IgD-negative memory B cell (primary cell): ENCODE data around the gene PYGB. TPM values are rescaled to one million over a fixed set of nuclear protein-coding genes. Genes with fewer than 3 reads are reported as not detected.

Experiments
- H3K27ac Mint-ChIP-seq, 3 donors: one replicate each; pipeline ENCODE4 v1.8.0; 2020 to 2022; ENCODE audit warnings: mild to moderate bottlenecking in 3 of 3, mixed read lengths in 3 of 3, moderate library complexity in 1 of 3
- H3K27me3 Mint-ChIP-seq: one replicate; pipeline ENCODE4 v1.8.0; 2021; ENCODE audit warnings: mixed read lengths
- H3K36me3 Mint-ChIP-seq: one replicate; pipeline ENCODE4 v1.8.0; 2020; ENCODE audit warnings: mild to moderate bottlenecking, mixed read lengths
- H3K4me1 Mint-ChIP-seq, 3 donors: one replicate each; pipeline ENCODE4 v1.8.0; 2020 to 2022; ENCODE audit warnings: mixed read lengths in 3 of 3, mild to moderate bottlenecking in 1 of 3
- H3K4me3 Mint-ChIP-seq, 4 donors: one replicate each; pipeline ENCODE4 v1.8.0; 2020 to 2022; ENCODE audit warnings: mild to moderate bottlenecking in 4 of 4, mixed read lengths in 4 of 4, moderate library complexity in 3 of 4
- H3K9me3 Mint-ChIP-seq, 3 donors: one replicate each; pipeline ENCODE4 v1.8.0; 2020 to 2021; ENCODE audit warnings: mixed read lengths in 3 of 3, mild to moderate bottlenecking in 1 of 3
- polyA plus RNA-seq: library from polyadenylated mRNA; unstranded; fragments of 300-500 nt; fragmentation: Illumina TruSeq; gene quantifications from one replicate; pipeline ENCODE4 v1.2.3, GENCODE V29; 2021

The PYGB gene
- polyA plus RNA-seq, 1 donor from 2014 or later: 27.6 TPM

GRCh38 chr20:25274481-25274880 is 26.6 kb downstream of the PYGB start:
- Mint-ChIP-seq H3K4me1 (no peaks in the 10 kb centered on the region), H3K27me3 (no peaks in the 10 kb centered on the region), H3K27ac (no peak overlapping the region), H3K9me3 (no peaks in the 10 kb centered on the region), H3K36me3 (no peaks in the 10 kb centered on the region), H3K4me3 (no peak overlapping the region)

- H3K4me3 Mint-ChIP-seq: peak overlapping the region in 1 of 4 donors; percentile 49
- H3K36me3 Mint-ChIP-seq: no peaks in the 10 kb centered on the region
- peak overlapping the region in 2 of 3 donors; percentile 49 to 78 for H3K27ac Mint-ChIP-seq
- H3K9me3 Mint-ChIP-seq: no peaks in the 10 kb centered on the region
- peaks cover 0 to 1% (median 0%) of the 10 kb centered on the region in 3 donors for H3K4me1 Mint-ChIP-seq
- H3K27me3 Mint-ChIP-seq: no peaks in the 10 kb centered on the region
These were observed 27.3 kb downstream of the PYGB start for GRCh38 chr20:25274891-25275812.

DNA sequence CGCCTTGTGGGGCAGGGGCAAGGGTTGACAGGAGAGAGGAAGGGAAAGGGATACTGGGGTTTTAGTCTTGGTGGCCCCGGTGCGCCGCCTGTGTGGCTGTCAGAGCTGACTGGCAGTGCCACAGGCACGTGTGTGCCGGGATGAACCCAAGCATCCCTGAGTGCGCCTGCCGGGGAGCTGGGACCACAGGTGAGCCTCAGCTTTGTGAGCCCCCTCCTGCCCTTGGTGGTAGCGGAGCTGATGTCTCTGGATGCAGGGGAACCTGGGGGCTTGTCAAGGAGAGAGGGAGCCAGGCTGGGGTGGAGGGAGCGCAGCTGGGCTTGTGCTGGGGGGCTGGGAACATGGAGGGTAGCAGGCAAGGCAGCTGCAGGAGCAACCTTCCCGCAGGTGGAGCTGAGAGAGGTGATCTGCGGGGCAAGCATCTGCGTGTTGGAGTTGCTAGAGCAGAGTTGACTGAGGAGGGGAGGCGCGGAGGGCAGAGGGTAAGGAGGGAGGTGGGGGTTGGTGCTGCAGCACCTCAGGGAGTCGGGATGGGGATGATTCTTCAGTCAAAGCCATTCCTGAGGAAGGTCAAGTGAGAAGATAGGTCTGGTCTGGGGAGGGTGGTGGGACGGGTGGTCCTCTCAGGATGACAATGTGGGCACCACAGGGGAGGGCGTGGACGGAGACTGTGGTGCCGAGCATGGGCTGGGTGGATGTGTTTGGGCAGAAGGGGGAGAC is 28.1 kb downstream of the PYGB start:
- Mint-ChIP-seq H3K27ac (peak overlapping the region in 2 of 3 donors; percentile 49 to 78), H3K4me1 (peaks cover 0 to 4% (median 0%) of the 10 kb centered on the region in 3 donors), H3K9me3 (no peaks in the 10 kb centered on the region), H3K4me3 (peak overlapping the region in 1 of 4 donors; percentile 49), H3K36me3 (no peaks in the 10 kb centered on the region), H3K27me3 (no peaks in the 10 kb centered on the region)

DNA sequence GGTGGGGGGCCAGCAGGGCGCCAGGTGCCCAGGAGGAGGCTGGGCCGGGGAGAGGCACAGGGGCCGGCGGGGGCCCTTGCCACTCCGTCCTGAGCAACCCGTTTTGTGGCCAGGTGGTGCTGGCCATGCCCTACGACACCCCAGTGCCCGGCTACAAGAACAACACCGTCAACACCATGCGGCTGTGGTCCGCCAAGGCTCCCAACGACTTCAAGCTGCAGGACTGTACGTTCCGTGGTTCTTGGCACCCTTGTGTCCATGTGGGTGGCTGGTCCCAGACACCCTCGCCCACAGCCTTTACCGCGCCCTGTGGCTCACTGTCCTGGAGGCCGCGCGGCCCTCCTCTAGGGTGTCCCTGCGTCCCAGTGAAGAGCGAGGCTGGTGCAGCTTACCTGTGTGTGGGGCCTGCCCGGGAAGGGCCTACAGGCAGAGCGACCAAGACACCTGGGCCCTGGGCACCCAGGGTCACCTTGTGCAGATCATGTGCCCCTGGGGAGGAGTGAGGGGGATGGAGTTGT is 28.7 kb downstream of the PYGB start:
- Mint-ChIP-seq H3K9me3 (no peaks in the 10 kb centered on the region), H3K27ac (no peak overlapping the region), H3K4me3 (no peak overlapping the region), H3K4me1 (peaks cover 0 to 5% (median 4%) of the 10 kb centered on the region in 3 donors), H3K27me3 (no peaks in the 10 kb centered on the region), H3K36me3 (no peaks in the 10 kb centered on the region)

- Mint-ChIP-seq H3K4me3 (no peak overlapping the region), H3K9me3 (no peaks in the 10 kb centered on the region), H3K27me3 (no peaks in the 10 kb centered on the region), H3K27ac (no peak overlapping the region), H3K4me1 (peaks cover 0 to 11% (median 4%) of the 10 kb centered on the region in 3 donors), H3K36me3 (no peaks in the 10 kb centered on the region)
These were observed 29.3 kb downstream of the PYGB start for GRCh38 chr20:25277051-25277801.

DNA sequence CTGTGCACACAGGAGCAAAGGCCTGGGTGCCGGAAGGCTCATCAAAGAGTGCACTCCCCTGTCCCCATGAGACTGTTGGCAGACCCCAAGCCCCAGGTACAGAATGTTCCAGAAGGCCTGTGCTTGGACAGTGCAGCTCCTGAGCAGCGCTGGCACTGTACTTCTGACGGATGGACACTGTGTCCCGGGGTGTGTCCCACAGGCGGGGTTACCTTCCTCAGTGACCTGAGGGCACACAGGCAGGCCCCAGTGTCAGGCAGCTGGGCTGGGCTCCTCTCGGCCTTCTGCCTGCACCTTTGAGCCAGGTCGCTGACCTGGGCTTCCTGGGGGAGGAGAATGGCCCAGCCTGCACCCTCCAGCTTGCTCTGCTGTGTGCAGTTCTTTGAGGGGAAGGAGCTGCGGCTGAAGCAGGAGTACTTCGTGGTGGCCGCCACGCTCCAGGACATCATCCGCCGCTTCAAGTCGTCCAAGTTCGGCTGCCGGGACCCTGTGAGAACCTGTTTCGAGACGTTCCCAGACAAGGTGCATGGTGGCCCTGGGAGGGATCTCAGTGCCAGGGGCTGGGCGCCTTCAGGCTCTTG is 30.1 kb downstream of the PYGB start:
- Mint-ChIP-seq H3K36me3 (peaks cover 3% of the 10 kb centered on the region), H3K27ac (no peak overlapping the region), H3K4me3 (no peak overlapping the region), H3K27me3 (no peaks in the 10 kb centered on the region), H3K4me1 (peaks cover 0 to 11% (median 4%) of the 10 kb centered on the region in 3 donors), H3K9me3 (no peaks in the 10 kb centered on the region)

DNA sequence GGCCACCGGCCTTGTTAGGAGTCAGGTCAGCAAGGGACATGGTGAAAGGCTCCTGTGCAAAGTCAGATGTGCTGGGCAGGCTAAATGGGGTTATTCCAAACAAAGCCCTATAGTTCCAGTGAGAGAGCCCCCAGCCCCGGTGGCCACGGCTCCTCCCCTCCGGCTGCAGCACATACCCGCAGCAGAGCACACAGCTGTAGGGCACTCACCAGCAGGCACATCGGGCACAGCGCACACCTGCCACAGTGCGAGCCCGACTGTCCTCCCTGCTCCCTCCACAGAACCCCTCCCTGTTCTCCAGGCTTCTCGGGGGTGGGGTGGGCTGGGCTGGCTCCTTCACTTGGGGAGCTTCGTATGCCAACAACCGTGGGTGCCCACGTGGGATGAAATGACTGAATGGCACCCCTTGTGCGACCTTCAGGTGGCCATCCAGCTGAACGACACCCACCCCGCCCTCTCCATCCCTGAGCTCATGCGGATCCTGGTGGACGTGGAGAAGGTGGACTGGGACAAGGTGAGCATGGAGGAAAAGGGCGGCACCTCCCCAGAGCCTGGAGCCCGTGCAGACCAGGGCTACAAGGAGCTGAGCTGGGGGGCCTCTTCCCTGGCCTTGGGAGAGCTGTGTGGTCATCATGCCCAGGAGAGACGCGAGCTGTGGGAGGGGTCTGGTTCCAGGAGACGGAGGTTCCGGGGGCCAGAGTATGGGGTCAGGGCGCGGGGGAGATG is 30.9 kb downstream of the PYGB start:
- peaks cover 0 to 11% (median 4%) of the 10 kb centered on the region in 3 donors for H3K4me1 Mint-ChIP-seq
- H3K27me3 Mint-ChIP-seq: no peaks in the 10 kb centered on the region
- no peak overlapping the region for H3K27ac Mint-ChIP-seq
- no peak overlapping the region for H3K4me3 Mint-ChIP-seq
- H3K9me3 Mint-ChIP-seq: no peaks in the 10 kb centered on the region
- peaks cover 3% of the 10 kb centered on the region for H3K36me3 Mint-ChIP-seq

- H3K27ac Mint-ChIP-seq: no peak overlapping the region
- no peaks in the 10 kb centered on the region for H3K9me3 Mint-ChIP-seq
- peaks cover 3% of the 10 kb centered on the region for H3K36me3 Mint-ChIP-seq
- peaks cover 0 to 11% (median 4%) of the 10 kb centered on the region in 3 donors for H3K4me1 Mint-ChIP-seq
- H3K4me3 Mint-ChIP-seq: no peak overlapping the region
- H3K27me3 Mint-ChIP-seq: no peaks in the 10 kb centered on the region
These were observed 31.5 kb downstream of the PYGB start for GRCh38 chr20:25279403-25279802.

DNA sequence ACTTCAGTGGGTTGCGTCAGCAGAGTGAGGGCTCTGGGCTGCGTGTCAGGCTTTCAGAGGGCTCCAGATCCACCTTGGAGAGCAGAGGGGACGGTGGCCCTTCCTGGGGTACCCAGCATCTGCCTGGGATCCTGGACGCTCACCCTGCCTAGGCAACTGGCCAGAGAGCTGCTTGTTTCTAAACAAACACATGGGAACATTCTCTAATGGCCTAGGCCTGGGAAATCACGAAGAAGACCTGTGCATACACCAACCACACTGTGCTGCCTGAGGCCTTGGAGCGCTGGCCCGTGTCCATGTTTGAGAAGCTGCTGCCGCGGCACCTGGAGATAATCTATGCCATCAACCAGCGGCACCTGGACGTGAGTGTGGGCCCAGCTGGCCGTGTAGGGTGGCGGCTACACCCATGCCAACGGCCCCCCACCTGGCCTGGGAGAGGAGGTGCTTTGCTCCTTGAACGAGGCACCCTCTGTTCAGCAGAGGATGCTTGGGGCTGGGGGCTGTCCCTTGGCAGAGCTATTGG is 32.2 kb downstream of the PYGB start:
- Mint-ChIP-seq H3K36me3 (peaks cover 3% of the 10 kb centered on the region), H3K4me1 (peaks cover 0 to 11% (median 4%) of the 10 kb centered on the region in 3 donors), H3K9me3 (no peaks in the 10 kb centered on the region), H3K4me3 (peak overlapping the region in 1 of 4 donors; percentile 51), H3K27ac (peak overlapping the region in 1 of 3 donors; percentile 45), H3K27me3 (no peaks in the 10 kb centered on the region)

- Mint-ChIP-seq H3K9me3 (no peaks in the 10 kb centered on the region), H3K36me3 (peaks cover 3% of the 10 kb centered on the region), H3K27me3 (no peaks in the 10 kb centered on the region), H3K4me3 (peak overlapping the region in 2 of 4 donors; percentile 54 to 89), H3K27ac (peak overlapping the region in 1 of 3 donors; percentile 96), H3K4me1 (peaks cover 1 to 11% (median 4%) of the 10 kb centered on the region in 3 donors)
These were observed 33.0 kb downstream of the PYGB start for GRCh38 chr20:25280574-25281535.

DNA sequence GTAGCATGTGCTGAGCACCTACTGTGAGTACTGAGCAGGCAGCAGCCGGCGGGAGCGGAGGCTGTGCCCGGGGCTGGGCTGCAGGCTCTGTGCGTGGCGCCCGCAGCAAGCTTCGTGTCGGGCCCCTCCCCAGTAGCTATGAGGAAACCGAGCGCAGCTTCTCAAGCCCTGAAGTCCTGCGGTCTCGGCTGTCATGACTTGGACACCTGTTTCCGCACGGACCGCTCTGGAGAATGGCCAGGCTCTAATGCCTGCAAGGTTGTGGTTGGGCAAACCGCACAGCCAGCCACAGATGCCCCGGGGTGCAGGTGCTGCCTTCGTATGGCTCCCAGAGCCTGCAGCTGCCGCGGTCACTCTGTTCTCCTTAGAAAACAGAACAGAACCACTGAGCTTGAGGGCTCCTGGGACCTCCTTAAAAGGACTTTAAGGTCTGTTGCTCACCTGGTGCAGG is 33.7 kb downstream of the PYGB start:
- peaks cover 1 to 11% (median 4%) of the 10 kb centered on the region in 3 donors for H3K4me1 Mint-ChIP-seq
- no peaks in the 10 kb centered on the region for H3K9me3 Mint-ChIP-seq
- H3K27me3 Mint-ChIP-seq: no peaks in the 10 kb centered on the region
- peaks cover 3% of the 10 kb centered on the region for H3K36me3 Mint-ChIP-seq
- peak overlapping the region in 2 of 3 donors; percentile 24 to 96 for H3K27ac Mint-ChIP-seq
- H3K4me3 Mint-ChIP-seq: peak overlapping the region in 3 of 4 donors; percentile 45 to 89 (median 54)

GRCh38 chr20:25282034-25282781 is 34.3 kb downstream of the PYGB start:
- H3K4me1 Mint-ChIP-seq: peaks cover 1 to 11% (median 4%) of the 10 kb centered on the region in 3 donors
- peak overlapping the region in 3 of 4 donors; percentile 74 to 89 (median 87) for H3K4me3 Mint-ChIP-seq
- no peaks in the 10 kb centered on the region for H3K27me3 Mint-ChIP-seq
- H3K27ac Mint-ChIP-seq: peak overlapping the region in 2 of 3 donors; percentile 24 to 96
- H3K36me3 Mint-ChIP-seq: peaks cover 6% of the 10 kb centered on the region
- no peaks in the 10 kb centered on the region for H3K9me3 Mint-ChIP-seq
